BE2C (cell line): ENCODE data around the gene CROCC2.

ENCODE experiments used
- DNase-seq: peaks from one replicate; pipeline ENCODE4 v3.0.0-alpha.2; 2020
- H3K27me3 ChIP-seq: fragments of 250-450 bp; sonication (Bioruptor Pico); 2 replicates; pipeline ENCODE4 v1.5.1; 2020; ENCODE audit warnings: mild to moderate bottlenecking
- H3K36me3 ChIP-seq: fragments of 250-450 bp; sonication (Bioruptor Pico); 2 replicates; pipeline ENCODE4 v1.5.1; 2020; ENCODE audit warnings: mild to moderate bottlenecking
- H3K4me1 ChIP-seq: fragments of 250-450 bp; sonication (Bioruptor Pico); 2 replicates; pipeline ENCODE4 v1.5.1; 2020
- H3K4me3 ChIP-seq: 2 replicates; pipeline ENCODE4 v1.5.1; 2011; ENCODE audit warnings: low read depth, low read length
- H3K9me3 ChIP-seq: fragments of 250-450 bp; sonication (Bioruptor Pico); 2 replicates; pipeline ENCODE4 v1.5.1; 2020
- CTCF ChIP-seq: IDR thresholded peaks from 2 replicates; pipeline ENCODE4 v1.5.1; 2012; ENCODE audit warnings: mild to moderate bottlenecking, low read depth, low read length

Gene CROCC2

DNA sequence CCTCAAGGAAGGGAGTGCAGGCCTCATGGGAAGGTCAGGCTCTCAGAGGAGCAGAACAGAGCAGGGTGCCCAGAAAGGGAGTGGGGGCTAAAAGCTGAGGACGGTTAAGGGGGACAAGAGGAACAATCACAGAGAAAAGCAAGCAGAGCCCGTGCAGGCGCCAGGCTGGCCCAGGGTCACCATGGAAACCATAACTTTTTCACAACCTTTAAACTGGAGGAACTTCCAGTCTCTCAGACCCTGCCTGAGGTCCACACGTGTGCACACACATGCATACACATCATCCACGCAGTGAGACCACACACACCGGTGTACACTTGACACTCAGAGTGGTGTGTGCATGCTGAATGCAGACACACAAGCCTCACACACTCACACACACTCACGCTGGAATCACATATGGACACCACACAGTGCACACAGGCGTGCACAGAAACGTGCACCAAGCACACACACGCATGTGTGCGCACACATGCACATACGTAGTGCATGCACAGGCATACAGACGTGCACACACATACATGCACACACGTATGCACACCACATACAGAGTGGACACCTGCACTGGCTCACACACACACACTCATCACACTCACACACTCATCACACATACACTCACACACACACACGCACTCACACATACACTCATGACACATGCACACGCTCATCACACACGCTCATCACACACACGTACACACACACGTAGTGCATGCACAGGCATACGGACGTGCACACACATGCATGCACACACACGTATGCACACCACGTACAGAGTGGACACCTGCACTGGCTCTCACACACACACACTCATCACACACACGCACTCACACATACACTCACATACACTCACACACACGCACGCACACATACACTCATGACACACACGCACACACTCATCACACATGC, 55.1 kb downstream of the CROCC2 start:
- Histone ChIP-seq H3K4me3 (no peak overlapping the region), H3K9me3 (no peaks in the 10 kb centered on the region), H3K27me3 (no peaks in the 10 kb centered on the region), H3K36me3 (no peaks in the 10 kb centered on the region), H3K4me1 (peaks cover 14% of the 10 kb centered on the region)
- no peak for DNase-seq
- no peak for TF ChIP-seq CTCF

GRCh38 chr2:240961910-240962299, 55.8 kb downstream of the CROCC2 start:
- Histone ChIP-seq H3K27me3 (no peaks in the 10 kb centered on the region), H3K36me3 (no peaks in the 10 kb centered on the region), H3K4me3 (no peak overlapping the region), H3K9me3 (no peaks in the 10 kb centered on the region), H3K4me1 (peaks cover 14% of the 10 kb centered on the region)
- no peak for TF ChIP-seq CTCF
- no peak for DNase-seq

DNA sequence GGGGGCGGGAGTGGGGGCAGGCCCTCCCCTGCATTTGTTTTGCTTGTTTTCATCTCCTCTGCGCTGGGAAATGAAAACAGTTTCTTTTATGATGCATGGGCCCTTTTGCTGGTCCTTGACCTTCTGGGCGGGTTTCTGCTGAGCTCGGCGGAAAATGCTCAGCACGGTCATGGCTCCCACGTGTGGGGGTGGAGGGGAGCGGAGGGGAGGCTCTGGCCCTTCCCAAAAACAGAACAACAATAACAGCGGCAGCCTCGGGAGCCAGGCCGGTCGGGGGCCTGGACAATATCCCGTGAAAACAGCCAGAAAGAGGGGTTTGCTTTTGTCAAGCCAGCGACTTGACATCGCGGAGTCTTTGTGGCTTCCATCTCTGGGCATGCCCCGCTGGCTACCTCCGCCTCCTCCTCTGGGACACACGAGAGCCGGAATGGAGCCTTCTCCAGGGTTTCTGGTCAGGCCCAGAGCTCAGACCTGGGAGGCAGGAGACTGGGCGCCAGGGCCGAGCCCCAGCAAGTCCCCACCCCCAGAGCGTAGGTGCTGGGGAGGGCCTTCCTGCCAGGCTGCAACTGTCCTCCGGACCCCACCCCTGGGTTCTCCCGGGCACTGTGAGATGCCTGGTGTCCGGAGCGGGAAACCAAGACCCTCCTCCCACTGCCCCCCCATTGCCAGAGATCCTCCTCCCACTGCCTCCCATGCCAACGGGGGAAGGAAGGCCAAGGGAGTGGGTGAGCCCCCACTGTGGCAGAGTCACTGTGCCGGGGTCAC, 56.3 kb downstream of the CROCC2 start:
- H3K4me1 ChIP-seq: peaks cover 14% of the 10 kb centered on the region
- peak; percentile 35 for DNase-seq
- no peaks in the 10 kb centered on the region for H3K9me3 ChIP-seq

DNA sequence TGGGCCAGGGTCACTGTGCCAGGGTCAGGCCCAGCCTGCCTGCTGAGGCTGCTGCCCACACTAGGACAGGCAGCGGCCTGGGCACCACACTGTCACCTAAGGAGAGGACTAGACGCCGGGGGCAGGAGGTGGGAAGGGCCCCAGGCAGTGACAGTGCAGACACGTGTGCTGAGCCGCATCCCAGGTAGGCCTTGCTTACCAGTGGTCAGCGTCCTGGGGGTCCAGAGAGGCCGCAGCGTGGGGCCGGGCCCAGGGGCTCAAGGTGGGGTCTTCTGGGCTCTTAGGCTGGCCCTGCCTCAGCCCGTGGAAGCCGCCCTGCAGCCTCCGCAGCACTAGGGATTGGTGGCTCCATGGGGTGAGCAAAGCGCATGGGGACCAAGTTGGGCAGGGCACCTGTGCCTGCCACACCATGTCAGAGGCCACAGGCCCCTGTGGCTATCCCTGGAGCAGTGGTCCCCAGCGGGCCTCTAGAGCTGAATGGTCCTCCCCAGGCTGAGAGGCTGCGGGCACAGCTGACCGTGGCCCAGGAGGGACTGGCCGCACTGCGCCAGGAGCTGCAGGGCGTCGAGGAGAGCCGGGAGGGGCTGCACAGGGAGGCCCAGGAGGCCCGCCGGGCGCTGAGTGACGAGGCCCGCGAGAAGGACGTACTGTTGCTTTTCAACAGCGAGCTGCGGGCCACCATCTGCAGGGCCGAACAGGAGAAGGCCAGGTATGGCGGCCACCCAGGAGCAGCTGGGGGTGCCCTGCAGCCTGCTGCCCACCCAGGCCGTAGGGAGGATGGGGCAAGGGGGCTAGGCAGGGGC, 57.1 kb downstream of the CROCC2 start:
- no peaks in the 10 kb centered on the region for H3K27me3 ChIP-seq
- DNase-seq: peak; percentile 11
- H3K4me3 ChIP-seq: no peak overlapping the region
- peaks cover 9% of the 10 kb centered on the region for H3K4me1 ChIP-seq
- H3K36me3 ChIP-seq: no peaks in the 10 kb centered on the region
- H3K9me3 ChIP-seq: no peaks in the 10 kb centered on the region
- TF ChIP-seq CTCF: no peak

More for the DNA sequence above, 56.3 kb downstream of the CROCC2 start:
- Histone ChIP-seq H3K36me3 (no peaks in the 10 kb centered on the region), H3K27me3 (no peaks in the 10 kb centered on the region), H3K4me3 (no peak overlapping the region)
- TF ChIP-seq CTCF: no peak

DNA sequence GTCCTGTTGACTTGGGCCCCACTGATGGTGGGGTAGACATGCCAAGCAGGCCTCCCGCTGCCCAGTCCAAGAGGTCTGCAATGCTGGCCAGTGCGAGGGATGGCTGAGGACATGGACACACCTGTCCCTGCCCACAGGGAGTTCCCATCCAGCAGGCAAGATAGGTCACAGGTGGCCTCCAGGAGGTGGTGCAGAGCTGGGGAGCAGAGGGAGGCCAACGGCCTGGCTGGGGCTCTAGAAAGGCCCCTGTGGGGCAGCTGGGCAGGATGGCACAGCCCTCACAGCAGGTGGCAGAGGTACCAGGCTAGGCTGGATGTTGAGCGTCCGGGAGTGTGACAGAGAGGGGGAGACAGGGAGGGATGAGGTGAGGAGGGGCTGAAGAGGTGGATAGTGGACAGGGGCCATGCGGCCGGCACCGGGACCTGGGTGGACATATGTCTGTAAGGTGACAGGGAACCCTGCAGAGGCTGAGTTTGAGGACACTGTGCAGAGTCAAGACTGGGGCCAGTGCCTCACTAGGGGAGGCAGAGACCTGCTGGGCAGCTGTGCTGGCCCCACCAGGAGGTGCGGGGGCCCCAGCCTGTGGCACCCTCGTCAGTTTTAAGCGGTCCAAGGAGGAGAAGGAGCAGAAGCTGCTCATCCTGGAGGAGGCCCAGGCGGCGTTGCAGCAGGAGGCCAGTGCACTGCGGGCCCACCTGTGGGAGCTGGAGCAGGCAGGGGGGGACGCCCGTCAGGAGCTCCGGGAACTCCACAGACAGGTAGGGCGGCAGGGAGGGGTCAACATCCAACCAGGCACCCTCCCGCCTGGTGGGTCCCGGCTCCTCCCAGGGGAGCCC, 58.0 kb downstream of the CROCC2 start:
- TF ChIP-seq CTCF: no peak
- no peaks in the 10 kb centered on the region for H3K27me3 ChIP-seq
- H3K4me1 ChIP-seq: peaks cover 6% of the 10 kb centered on the region
- H3K9me3 ChIP-seq: no peaks in the 10 kb centered on the region
- no peak overlapping the region for H3K4me3 ChIP-seq
- DNase-seq: no peak
- H3K36me3 ChIP-seq: no peaks in the 10 kb centered on the region
